RWPE1 (cell line): ENCODE results near the gene STK32A.

Experiments used
- CTCF ChIA-PET: fragments of 350-600 bp; sonication (Branson Sonifier 250); formaldehyde crosslinking; extraction: SDS; loops from one replicate; lab custom pipeline; 2021; lab: Yijun Ruan, JAX
- POLR2A ChIA-PET: fragments of 400-600 bp; formaldehyde crosslinking; extraction: SDS; loops from one replicate; lab custom pipeline; 2020; ENCODE audit warnings: antibody characterized with exemption; ENCODE audit not compliant: low non-redundant PET; lab: Yijun Ruan, JAX
- DNase-seq: peaks from one replicate; pipeline ENCODE4 v3.0.0; 2012; ENCODE audit warnings: low spot score
- H3K27ac ChIP-seq: fragments of 450-650 bp; 2 replicates; pipeline ENCODE4 v1.5.1; 2017
- TF ChIP-seq, protein P1 (sequence below): fragments of 450-650 bp; conservative IDR thresholded peaks from 2 replicates; pipeline ENCODE4 v1.5.1; 2017; ENCODE audit warnings: low read depth, mild to moderate bottlenecking

STK32A gene

GRCh38 chr5:147245381-147246165 lies 10.7 kb downstream of the STK32A start:
- no peak for DNase-seq
- TF ChIP-seq, protein P1, sequence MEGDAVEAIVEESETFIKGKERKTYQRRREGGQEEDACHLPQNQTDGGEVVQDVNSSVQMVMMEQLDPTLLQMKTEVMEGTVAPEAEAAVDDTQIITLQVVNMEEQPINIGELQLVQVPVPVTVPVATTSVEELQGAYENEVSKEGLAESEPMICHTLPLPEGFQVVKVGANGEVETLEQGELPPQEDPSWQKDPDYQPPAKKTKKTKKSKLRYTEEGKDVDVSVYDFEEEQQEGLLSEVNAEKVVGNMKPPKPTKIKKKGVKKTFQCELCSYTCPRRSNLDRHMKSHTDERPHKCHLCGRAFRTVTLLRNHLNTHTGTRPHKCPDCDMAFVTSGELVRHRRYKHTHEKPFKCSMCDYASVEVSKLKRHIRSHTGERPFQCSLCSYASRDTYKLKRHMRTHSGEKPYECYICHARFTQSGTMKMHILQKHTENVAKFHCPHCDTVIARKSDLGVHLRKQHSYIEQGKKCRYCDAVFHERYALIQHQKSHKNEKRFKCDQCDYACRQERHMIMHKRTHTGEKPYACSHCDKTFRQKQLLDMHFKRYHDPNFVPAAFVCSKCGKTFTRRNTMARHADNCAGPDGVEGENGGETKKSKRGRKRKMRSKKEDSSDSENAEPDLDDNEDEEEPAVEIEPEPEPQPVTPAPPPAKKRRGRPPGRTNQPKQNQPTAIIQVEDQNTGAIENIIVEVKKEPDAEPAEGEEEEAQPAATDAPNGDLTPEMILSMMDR, result no peak
- ChIA-PET CTCF (no interaction called here), POLR2A (no interaction called here)
- no peak overlapping the region for H3K27ac ChIP-seq

- no peak overlapping the region for H3K27ac ChIP-seq
- TF ChIP-seq, protein P1, result no peak
- POLR2A ChIA-PET, result no interaction called here
- no peak for DNase-seq
- CTCF ChIA-PET, result interaction anchor here (0.6 kb wide), 2 partner anchors 574 to 771 kb away, joined by 3 read pairs; no protein-coding TSS in a partner anchor
These were observed 13.7 kb downstream of the STK32A start for GRCh38 chr5:147248561-147248960.

DNA sequence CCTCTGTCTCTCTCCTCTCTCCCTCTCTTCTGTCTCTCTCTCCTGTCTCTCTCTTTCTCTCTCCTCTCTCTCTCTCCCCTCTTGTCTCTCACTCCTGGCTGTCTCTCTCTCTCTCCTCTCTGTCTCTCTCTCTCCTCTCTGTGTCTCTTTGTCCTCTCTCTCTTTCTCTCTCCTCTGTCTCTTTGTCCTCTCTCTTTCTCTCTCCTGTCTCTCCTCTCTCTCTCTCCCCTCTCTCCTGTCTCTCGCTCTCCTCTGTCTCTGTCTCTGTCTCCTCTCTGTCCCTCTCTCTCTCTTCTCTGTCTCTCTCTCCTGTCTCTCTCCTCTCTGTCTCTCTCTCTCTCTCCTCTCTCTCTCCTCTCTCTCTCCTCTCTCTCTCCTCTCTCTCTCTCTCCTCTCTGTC lies 25.0 kb downstream of the STK32A start:
- ChIA-PET CTCF (no interaction called here), POLR2A (no interaction called here)
- TF ChIP-seq, protein P1, result no peak
- H3K27ac ChIP-seq, result no peak overlapping the region
- no peak for DNase-seq

GRCh38 chr5:147267082-147267832 lies 32.4 kb downstream of the STK32A start:
- no peak for DNase-seq
- POLR2A ChIA-PET, result no interaction called here
- H3K27ac ChIP-seq, result no peak overlapping the region
- TF ChIP-seq, protein P1, result no peak
- CTCF ChIA-PET, result interaction anchor here (0.6 to 0.7 kb wide), 2 partner anchors 30 to 591 kb away, joined by 3 to 4 read pairs; no protein-coding TSS in a partner anchor

DNA sequence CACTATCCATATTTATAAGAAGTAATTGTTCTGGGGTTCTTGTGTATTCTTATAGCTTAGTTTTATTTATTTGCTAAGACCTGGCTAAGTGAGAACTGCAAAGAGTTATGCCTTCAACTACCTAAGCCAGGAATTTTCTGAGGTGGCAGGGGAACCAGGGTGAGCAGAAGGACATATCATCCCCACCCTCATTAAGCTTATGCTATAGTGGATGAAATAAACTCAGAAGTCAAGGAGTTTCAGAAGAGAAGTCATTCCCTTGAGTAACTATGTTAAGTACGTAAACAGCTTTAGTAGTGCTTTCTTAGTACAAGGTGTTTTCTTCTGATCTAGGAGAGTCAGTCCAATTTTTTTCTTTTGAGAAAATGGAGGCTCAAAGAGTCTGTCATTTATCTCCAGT lies 41.7 kb downstream of the STK32A start:
- TF ChIP-seq, protein P1, result no peak
- POLR2A ChIA-PET, result no interaction called here
- no peak overlapping the region for H3K27ac ChIP-seq
- DNase-seq, result no peak
- CTCF ChIA-PET, result interaction anchor here (0.6 kb wide), 1 partner anchor 711 kb away, joined by 3 read pairs; no protein-coding TSS in a partner anchor

GRCh38 chr5:147286296-147286695 lies 51.5 kb downstream of the STK32A start:
- ChIA-PET CTCF (no interaction called here), POLR2A (no interaction called here)
- no peak overlapping the region for H3K27ac ChIP-seq

More at GRCh38 chr5:147286296-147286695, 51.5 kb downstream of the STK32A start:
- no peak for DNase-seq
- TF ChIP-seq, protein P1, result no peak
